GM04503 (cell line): ENCODE measurements around the gene PFKFB4.
"Not testable (repeated sequence)": the region's sequence is repeated elsewhere in the genome, so short reads cannot be mapped to it uniquely, and the experiment has no call there.

Experiments used
- DNase-seq: peaks from one replicate; pipeline ENCODE4 v3.0.0-alpha.2; 2012; ENCODE audit warnings: low read depth

Gene PFKFB4

DNA sequence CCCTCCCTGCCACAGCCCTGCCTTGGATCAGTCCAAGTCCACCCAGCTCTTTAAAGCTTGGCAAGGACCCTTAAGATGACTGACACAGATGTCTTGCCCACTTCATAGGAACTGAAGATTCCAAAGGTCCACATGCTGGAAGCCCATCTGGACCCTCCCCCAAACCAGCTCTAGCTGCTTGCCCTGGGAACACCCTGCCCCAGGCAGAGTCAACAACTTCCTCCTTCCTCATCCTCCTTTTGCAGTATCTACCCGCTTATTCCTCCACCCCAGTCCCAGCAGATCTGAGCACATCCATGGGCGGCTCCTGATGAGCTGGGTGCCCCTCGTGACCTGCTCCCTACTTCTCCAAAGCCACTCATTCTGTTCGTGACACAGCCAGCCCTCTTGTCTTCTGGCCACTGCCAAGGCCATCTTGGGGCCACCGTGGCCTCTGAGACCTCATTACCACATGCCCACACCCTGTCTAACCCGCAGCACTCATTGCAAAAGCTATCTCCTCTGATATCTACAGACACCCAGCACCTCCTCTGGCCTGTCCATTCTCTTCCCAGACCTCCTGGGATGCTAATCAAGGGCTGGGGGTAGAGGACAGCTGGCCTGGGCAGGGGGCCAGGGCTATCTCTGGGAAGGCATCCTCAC, 2.0 kb upstream of the PFKFB4 start:
- no peak for DNase-seq

DNA sequence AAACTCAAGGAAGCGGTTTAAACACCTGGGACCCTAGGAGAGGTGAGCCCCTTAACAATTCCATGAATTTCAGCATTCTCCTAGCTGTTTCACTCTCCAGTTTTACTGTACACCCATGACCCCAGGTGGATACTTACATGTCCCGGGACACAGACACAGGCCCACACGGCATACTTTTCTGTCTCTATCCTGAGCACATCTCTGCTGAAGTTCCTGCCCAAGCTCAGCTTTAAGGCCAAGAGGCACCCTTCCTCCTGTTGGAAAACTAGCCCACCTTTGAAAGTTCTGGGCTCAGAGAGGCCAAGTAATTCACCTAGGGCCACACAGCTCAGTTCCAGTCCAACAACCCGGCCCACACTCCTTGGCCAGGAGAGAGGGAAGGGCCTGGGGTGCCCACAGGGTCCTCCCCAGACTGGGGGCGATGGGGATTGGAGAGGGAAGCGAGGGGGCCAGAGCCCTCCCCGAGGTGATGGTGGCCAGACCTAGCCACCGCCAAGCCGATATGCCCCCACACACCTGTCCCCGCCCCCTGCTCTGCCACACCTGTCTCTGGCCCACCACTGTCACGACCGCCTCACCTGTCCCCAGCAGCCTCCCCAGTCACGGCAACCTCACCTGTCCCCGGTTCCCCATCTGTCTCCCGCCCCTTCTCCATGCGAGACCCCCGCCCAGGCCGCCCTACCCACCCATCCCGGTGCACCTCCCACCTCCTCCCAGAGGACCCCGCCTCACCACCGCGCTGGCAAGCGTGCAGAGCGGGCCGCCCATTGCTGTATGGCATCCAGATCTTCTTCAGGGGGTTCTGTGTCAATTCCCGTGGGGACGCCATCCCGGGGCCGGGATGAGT, 431 bp downstream of the PFKFB4 start:
- DNase-seq, result no peak

DNA sequence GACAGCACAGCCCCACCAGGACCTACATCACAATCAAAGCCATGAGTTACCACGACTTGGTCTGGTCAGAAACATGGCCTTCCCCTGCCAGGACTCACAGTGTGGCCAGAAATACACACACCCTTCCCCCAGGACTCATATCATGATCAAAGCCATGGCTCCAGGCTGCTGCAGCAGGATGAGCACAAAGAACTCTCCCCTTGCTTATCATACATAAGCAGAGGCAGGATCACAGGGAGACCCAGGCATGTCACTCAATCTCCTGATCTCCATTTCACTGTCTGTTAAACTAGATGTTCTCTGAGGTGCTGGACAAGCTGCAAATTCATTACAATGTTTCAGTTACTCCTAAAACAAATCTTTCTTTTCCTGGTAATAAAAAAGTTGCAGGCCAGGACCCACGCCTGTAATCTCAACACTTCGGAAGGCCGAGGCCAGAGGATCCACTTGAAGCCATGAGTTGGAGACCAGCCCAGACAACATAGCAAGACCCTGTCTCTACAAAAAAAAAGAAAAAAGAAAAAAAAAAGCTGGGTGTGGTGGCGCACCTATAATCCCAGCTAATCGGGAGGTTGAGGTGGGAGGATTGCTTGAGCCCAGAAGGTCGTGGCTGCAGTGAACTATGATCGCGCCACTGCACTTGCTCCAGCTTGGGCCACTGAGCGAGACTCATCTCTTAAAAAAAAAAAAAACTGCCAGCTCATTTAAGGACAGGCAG, 1.2 kb downstream of the PFKFB4 start:
- DNase-seq, result no peak

DNA sequence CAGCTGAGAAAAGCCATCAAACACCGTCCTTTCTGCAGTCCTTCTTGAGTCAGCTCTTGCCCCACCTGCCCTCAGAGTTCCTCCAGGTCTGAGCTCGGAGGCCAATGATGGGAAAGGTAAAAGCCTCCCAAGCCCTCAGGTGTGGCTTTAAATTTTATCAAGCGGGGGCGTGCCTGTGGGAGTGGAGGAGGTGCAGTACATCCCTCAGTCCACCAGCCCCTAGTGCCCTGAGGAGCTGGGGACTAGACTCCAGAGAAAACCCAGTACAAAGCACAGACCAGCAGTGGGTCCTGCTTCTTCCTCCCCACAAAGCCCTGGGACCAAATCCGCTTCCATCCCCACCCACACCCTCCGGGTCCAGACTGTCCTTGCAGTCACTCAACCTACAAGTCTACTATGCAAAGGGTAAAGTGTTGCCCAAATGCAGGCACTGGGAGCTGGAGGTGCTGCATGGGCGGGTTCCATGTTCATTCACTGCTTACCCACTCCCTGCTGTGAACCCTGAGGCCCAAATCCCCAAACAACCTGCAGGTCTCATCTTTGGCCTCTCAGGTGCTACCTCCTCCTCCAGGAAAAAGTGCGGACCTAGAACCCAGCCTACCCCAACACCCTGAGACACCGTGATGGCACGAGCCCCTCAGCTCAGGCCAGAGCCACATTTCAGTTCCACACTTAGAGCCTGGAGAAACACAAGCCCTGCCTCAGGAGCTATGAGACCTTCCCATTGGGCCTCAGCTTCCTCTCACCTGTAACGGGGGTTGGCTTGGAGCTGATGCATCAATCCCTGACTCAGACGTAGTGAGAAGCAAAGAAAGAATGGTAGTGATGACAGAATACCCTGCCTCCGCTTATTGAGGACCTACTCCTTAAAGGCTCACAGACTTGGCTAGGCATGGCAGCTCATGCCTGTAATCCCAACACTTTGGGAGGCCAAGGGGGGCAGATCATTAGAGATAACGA, 2.4 kb downstream of the PFKFB4 start:
- no peak for DNase-seq

DNA sequence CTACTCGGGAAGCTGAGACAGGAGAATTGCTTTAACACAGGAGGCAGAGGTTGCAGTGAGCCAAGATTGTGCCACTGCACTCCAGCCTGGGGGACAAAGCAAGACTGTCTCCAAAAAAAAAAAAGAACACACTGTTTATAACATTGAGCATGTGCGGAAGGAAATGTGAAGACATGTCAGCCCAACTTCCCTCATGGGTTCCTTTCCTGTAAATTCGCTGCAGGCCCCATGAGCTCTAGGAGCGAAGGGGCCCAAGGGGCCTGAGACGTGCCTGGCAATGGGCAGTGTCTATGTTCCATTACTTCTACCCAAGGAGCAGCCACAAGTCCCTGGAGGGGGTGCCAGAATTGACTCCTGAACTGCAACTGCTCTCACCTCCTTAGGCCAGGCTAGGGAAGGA, 3.2 kb downstream of the PFKFB4 start:
- no peak for DNase-seq

GRCh38 chr3:48552111-48552951, 4.3 kb downstream of the PFKFB4 start:
- DNase-seq, result no peak

GRCh38 chr3:48551651-48552050, 5.0 kb downstream of the PFKFB4 start:
- not testable (repeated sequence) for DNase-seq

DNA sequence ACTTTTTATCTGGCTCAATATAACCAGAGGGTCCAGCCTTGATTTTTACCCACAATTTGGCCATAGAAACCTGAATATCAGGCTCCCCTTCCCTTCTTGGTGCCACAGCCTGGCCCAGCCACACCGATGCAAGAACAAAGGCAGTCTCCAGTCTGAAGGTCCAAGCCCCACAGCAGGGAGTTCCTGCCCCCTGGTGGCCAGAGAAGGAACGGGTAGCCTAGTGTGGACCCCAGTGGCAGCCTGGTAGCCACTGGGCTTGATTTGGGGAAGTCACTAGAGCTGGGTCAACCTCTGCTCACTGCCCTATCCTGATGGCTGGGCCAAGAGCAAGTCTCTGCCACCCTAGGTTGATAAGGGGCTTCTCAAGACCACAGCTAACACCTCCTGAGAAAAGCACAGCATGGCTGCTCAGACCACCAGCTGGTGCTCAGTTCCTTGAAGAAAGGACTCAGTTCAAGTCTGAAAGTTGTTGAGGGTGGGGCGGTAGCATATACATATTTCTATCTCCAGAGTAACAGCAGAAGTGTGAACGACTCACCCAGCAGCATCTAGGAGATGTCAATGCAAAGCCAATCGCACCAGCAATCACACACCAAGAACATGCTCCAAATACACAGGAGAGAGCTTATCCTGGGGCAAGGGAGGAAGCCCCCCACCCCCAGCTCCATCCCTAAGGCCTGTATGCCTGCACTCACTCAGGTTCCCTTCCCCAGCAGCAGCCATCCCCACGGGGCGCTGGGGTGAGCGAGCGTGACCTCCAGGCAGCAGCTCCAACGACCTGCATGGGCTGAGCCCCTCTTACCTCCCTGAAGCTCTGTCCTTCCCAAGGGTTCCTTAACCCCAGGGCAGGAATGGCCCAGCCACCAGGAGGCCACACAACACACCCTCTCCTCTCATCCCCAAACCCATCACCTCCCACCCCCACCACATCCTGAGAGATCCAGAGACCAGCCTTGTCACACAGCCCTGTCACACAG, 7.6 kb downstream of the PFKFB4 start:
- no peak for DNase-seq

DNA sequence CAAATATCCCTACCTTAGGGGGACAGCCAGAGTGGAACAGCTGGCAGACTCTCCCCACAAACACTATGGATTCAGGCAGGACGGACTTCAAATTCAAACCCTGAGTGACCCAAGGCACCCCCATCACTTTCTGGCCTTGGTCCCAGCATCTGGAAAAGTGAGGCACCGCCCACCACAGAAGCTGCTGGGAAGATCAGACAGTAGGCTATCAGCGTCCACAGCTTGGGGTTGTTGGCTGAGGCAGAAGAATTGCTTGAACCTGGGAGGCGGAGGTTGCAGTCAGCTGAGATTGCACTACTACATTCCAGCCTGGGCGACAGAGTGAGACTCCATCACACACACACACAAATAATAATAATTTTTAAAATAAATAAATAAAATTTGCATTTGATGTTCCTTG, 8.5 kb downstream of the PFKFB4 start:
- DNase-seq, result no peak

DNA sequence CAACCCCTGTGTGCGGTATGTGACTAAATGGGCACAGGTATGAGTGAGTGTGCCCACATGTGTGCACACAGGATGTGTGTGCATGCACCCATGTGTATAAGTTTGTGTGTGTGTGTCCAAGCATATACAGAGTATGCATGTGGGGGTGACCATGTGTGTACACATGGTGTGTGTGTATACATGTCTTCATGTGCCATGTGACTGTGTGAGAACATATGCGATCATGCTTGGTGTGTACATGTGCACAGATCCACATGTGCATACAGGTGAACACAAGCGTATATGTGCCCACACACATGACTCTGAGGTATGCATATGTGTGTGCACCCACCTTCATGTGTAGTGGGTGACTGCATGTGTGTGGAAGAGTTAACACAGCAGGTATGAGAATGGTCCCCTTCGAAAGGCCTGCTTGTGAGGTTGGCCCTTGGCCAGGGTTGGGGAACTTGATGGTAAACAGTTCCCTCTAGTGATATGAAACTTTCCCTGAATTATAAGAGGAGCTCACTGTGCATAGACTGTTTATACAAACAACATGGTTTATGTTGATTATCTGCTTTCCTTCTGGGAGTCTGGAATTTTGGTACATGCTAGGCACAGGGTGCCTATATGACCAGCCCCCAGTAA, 10.3 kb downstream of the PFKFB4 start:
- no peak for DNase-seq

- no peak for DNase-seq
Observed at GRCh38 chr3:48544141-48544540, 12.5 kb downstream of the PFKFB4 start.

DNA sequence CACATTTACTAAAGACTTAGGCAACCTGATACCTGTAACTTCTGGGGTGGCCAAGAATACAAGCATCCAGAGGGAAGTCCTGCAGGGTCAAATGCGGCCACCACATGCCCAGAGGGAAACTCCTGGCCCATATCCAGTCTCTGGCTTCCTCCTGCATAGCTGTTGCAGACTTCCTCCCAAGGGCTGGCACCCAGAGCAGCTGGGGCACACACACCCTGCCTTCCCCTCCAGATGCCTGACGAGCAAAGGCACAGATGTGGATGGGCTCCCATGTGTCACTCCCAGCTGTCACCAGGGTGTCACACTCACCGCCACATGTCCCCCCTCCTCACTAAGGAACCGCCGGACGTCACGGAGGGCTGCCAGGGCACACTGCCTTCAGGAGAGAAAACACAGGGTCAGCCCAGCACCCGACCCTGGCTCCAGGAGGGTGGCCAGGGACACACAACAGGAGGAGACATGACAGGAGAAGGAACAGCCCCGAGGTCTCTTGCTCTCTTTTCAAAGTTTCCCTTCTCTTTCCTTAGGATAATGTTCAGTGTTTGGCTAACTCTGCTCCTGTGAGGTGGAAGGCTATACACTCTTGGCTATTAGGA, 13.2 kb downstream of the PFKFB4 start:
- DNase-seq, result no peak

DNA sequence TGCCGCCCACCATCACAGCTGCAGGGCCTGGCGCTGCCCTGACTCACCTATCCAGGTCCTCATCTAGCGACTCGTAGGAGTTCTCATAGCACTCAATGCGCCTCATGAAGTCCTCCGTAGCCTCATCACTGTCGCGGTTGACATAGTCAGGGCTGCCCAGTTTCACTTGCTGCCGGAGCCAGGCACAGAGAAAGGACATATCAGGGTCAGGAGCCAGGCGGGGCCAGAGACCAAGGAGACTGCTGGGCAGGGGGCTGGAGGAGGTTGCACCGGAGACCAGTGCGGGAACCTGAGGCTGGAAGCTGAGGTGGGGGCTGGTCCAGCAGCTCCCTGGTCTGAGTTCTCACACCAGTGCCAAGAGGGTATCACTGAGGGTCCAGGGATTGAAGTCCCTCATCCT, 18.2 kb downstream of the PFKFB4 start:
- no peak for DNase-seq

- DNase-seq, result no peak
Observed at GRCh38 chr3:48536785-48537184, 19.8 kb downstream of the PFKFB4 start.

- DNase-seq, result no peak
Observed at GRCh38 chr3:48536116-48536515, 20.5 kb downstream of the PFKFB4 start.

DNA sequence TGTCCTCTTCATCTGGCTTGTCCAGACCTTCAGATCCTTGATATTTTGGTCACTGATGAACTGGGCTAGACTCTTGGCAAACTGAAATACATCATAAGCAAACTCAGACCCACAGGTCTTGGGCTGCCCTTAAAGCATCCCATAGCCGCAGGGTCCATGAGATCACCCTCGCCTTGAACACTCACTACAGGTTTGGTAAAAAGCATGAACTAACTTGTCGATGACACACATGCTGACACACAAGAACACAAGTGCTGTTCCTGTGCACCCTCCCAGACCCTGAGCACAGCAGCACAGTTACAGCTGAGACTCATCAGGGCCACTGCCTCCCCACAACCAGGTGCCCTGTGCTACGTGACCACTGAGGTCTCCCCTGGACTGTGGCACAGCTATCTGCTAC, 21.0 kb downstream of the PFKFB4 start:
- DNase-seq, result no peak

GRCh38 chr3:48532977-48533337, 23.6 kb downstream of the PFKFB4 start:
- DNase-seq, result no peak

GRCh38 chr3:48532271-48532976, 24.2 kb downstream of the PFKFB4 start:
- no peak for DNase-seq
